WTC11 (cell line): ENCODE results near the gene ESYT1.

Source experiments
- ARID4B ChIP-seq: sonication (generic); formaldehyde crosslinking; IDR thresholded peaks from 2 replicates; pipeline ENCODE4 v1.8.0; 2023; ENCODE audit warnings: missing genetic modification reagents, mild to moderate bottlenecking, borderline replicate concordance
- CREB1 ChIP-seq: sonication (generic); formaldehyde crosslinking; IDR thresholded peaks from 2 replicates; pipeline ENCODE4 v1.8.0; 2023; ENCODE audit warnings: mild to moderate bottlenecking, missing genetic modification reagents
- CTCF ChIP-seq: fragments of 200-600 bp; IDR thresholded peaks from 2 replicates; pipeline ENCODE4 v1.8.0; 2022; ENCODE audit warnings: antibody characterized with exemption
- E2F4 ChIP-seq: sonication (generic); formaldehyde crosslinking; IDR thresholded peaks from 2 replicates; pipeline ENCODE4 v1.8.1; 2022; ENCODE audit warnings: low read depth, mild to moderate bottlenecking, moderate library complexity, missing genetic modification reagents, borderline replicate concordance
- IRF1 ChIP-seq: sonication (generic); formaldehyde crosslinking; IDR thresholded peaks from 2 replicates; pipeline ENCODE4 v1.8.0; 2023; ENCODE audit warnings: missing genetic modification reagents
- MAX ChIP-seq: sonication (generic); formaldehyde crosslinking; IDR thresholded peaks from 2 replicates; pipeline ENCODE4 v1.8.0; 2022; ENCODE audit warnings: mild to moderate bottlenecking, missing genetic modification reagents
- RORB ChIP-seq: fragments of 250-450 bp; sonication (Bioruptor Pico); IDR thresholded peaks from 2 replicates; pipeline ENCODE4 v1.9.0; 2021; ENCODE audit warnings: mild to moderate bottlenecking
- SP1 ChIP-seq: sonication (generic); formaldehyde crosslinking; conservative IDR thresholded peaks from 2 replicates; pipeline ENCODE4 v1.8.1; 2022; ENCODE audit warnings: missing genetic modification reagents
- TCF7 ChIP-seq: sonication (generic); formaldehyde crosslinking; IDR thresholded peaks from 2 replicates; pipeline ENCODE4 v1.8.0; 2022; ENCODE audit warnings: mild to moderate bottlenecking, low read depth, missing genetic modification reagents, moderate library complexity
- USF2 ChIP-seq: sonication (generic); formaldehyde crosslinking; IDR thresholded peaks from 2 replicates; pipeline ENCODE4 v1.8.1; 2023; ENCODE audit warnings: mild to moderate bottlenecking, missing genetic modification reagents, moderate library complexity
- ZBTB43 ChIP-seq: sonication (generic); formaldehyde crosslinking; IDR thresholded peaks from 2 replicates; pipeline ENCODE4 v1.8.1; 2023; ENCODE audit warnings: mild to moderate bottlenecking, missing genetic modification reagents
- ZNF121 ChIP-seq: sonication (generic); formaldehyde crosslinking; IDR thresholded peaks from 2 replicates; pipeline ENCODE4 v1.8.0; 2023; ENCODE audit warnings: missing genetic modification reagents
- ZNF416 ChIP-seq: fragments of 250-450 bp; sonication (Bioruptor Pico); IDR thresholded peaks from 2 replicates; pipeline ENCODE4 v1.9.0; 2021; ENCODE audit warnings: mild to moderate bottlenecking, inconsistent platforms
- ZNF512 ChIP-seq: sonication (generic); formaldehyde crosslinking; IDR thresholded peaks from 2 replicates; pipeline ENCODE4 v1.8.1; 2022; ENCODE audit warnings: missing genetic modification reagents, borderline replicate concordance

- no peak for TF ChIP-seq USF2 (CRISPR knock-in tag)
- no peak for TF ChIP-seq ZNF512 (CRISPR knock-in tag)
- no peak for TF ChIP-seq ARID4B (CRISPR knock-in tag)
- no peak for TF ChIP-seq CTCF
- TF ChIP-seq RORB (CRISPR knock-in tag) = no peak
- TF ChIP-seq ZNF121 (CRISPR knock-in tag) = no peak
- TF ChIP-seq E2F4 (CRISPR knock-in tag) = no peak
- TF ChIP-seq IRF1 (CRISPR knock-in tag) = no peak
- TF ChIP-seq CREB1 (CRISPR knock-in tag) = no peak
- TF ChIP-seq MAX (CRISPR knock-in tag) = no peak
- no peak for TF ChIP-seq ZNF416 (CRISPR knock-in tag)
- no peak for TF ChIP-seq SP1 (CRISPR knock-in tag)
- TF ChIP-seq TCF7 (CRISPR knock-in tag) = no peak
- TF ChIP-seq ZBTB43 (CRISPR knock-in tag) = no peak
These were observed 49.6 kb upstream of the ESYT1 start for GRCh38 chr12:56078427-56078826.
